Rectal smooth muscle tissue (tissue), 1 donor: Measurements from ENCODE around the gene GABRE.
"Not testable (repeated sequence)": the region's sequence is repeated elsewhere in the genome, so short reads cannot be mapped to it uniquely, and the experiment has no call there.

Experiments
- H3K27ac ChIP-seq: one replicate; pipeline ENCODE4 v1.7.0; 2013; ENCODE audit warnings: low read depth, low read length, inconsistent platforms
- H3K27me3 ChIP-seq: one replicate; pipeline ENCODE4 v1.7.0; 2013; ENCODE audit warnings: low read length; ENCODE audit not compliant: control insufficient read depth, insufficient read depth
- H3K36me3 ChIP-seq: one replicate; pipeline ENCODE4 v1.7.0; 2013; ENCODE audit warnings: low read length; ENCODE audit not compliant: control insufficient read depth, insufficient read depth
- H3K4me1 ChIP-seq: one replicate; pipeline ENCODE4 v1.7.0; 2013; ENCODE audit warnings: low read length; ENCODE audit not compliant: control insufficient read depth, insufficient read depth
- H3K4me3 ChIP-seq: one replicate; pipeline ENCODE4 v1.7.0; 2013; ENCODE audit warnings: low read length
- H3K9ac ChIP-seq: one replicate; pipeline ENCODE4 v1.7.0; 2013; ENCODE audit warnings: low read length

Gene GABRE

GRCh38 chrX:151954730-151955129 lies 19.7 kb downstream of the GABRE start:
- Histone ChIP-seq H3K4me1 (no peaks in the 10 kb centered on the region), H3K9ac (no peak overlapping the region), H3K27ac (no peak overlapping the region), H3K4me3 (no peak overlapping the region), H3K36me3 (no peaks in the 10 kb centered on the region), H3K27me3 (no peaks in the 10 kb centered on the region)

GRCh38 chrX:151938172-151938571 lies 36.3 kb downstream of the GABRE start:
- Histone ChIP-seq H3K4me3 (no peak overlapping the region), H3K9ac (no peak overlapping the region), H3K27ac (no peak overlapping the region), H3K36me3 (no peaks in the 10 kb centered on the region), H3K27me3 (no peaks in the 10 kb centered on the region), H3K4me1 (no peaks in the 10 kb centered on the region)

GRCh38 chrX:151935358-151935757 lies 39.1 kb downstream of the GABRE start:
- no peaks in the 10 kb centered on the region for H3K27me3 ChIP-seq
- no peak overlapping the region for H3K4me3 ChIP-seq
- no peaks in the 10 kb centered on the region for H3K36me3 ChIP-seq
- H3K27ac ChIP-seq = no peak overlapping the region
- H3K4me1 ChIP-seq = no peaks in the 10 kb centered on the region
- H3K9ac ChIP-seq = no peak overlapping the region

GRCh38 chrX:151929126-151929525 lies 45.4 kb downstream of the GABRE start:
- H3K27ac ChIP-seq = no peak overlapping the region
- no peaks in the 10 kb centered on the region for H3K27me3 ChIP-seq
- no peaks in the 10 kb centered on the region for H3K36me3 ChIP-seq
- H3K4me3 ChIP-seq = no peak overlapping the region
- no peaks in the 10 kb centered on the region for H3K4me1 ChIP-seq
- H3K9ac ChIP-seq = no peak overlapping the region

GRCh38 chrX:151923648-151924047 lies 50.8 kb downstream of the GABRE start:
- H3K27ac ChIP-seq = no peak overlapping the region

GRCh38 chrX:151922692-151923091 lies 51.8 kb downstream of the GABRE start:
- Histone ChIP-seq H3K27ac (no peak overlapping the region), H3K4me3 (no peak overlapping the region), H3K4me1 (no peaks in the 10 kb centered on the region), H3K9ac (no peak overlapping the region), H3K27me3 (no peaks in the 10 kb centered on the region), H3K36me3 (no peaks in the 10 kb centered on the region)

More at GRCh38 chrX:151923648-151924047, 50.8 kb downstream of the GABRE start:
- H3K36me3 ChIP-seq = no peaks in the 10 kb centered on the region
- H3K9ac ChIP-seq = no peak overlapping the region
- no peaks in the 10 kb centered on the region for H3K27me3 ChIP-seq
- H3K4me1 ChIP-seq = no peaks in the 10 kb centered on the region
- H3K4me3 ChIP-seq = no peak overlapping the region

GRCh38 chrX:151921866-151922265 lies 52.6 kb downstream of the GABRE start:
- no peaks in the 10 kb centered on the region for H3K4me1 ChIP-seq
- no peak overlapping the region for H3K9ac ChIP-seq
- no peak overlapping the region for H3K4me3 ChIP-seq
- H3K27me3 ChIP-seq = no peaks in the 10 kb centered on the region
- H3K36me3 ChIP-seq = no peaks in the 10 kb centered on the region
- no peak overlapping the region for H3K27ac ChIP-seq

- Histone ChIP-seq H3K27me3 (no peaks in the 10 kb centered on the region), H3K4me1 (no peaks in the 10 kb centered on the region), H3K36me3 (no peaks in the 10 kb centered on the region), H3K4me3 (no peak overlapping the region), H3K27ac (no peak overlapping the region), H3K9ac (no peak overlapping the region)
Observed at GRCh38 chrX:151921292-151921691, 53.2 kb downstream of the GABRE start.

GRCh38 chrX:151920530-151920929 lies 53.9 kb downstream of the GABRE start:
- no peaks in the 10 kb centered on the region for H3K4me1 ChIP-seq
- no peak overlapping the region for H3K4me3 ChIP-seq
- no peaks in the 10 kb centered on the region for H3K36me3 ChIP-seq
- no peak overlapping the region for H3K27ac ChIP-seq
- H3K9ac ChIP-seq = no peak overlapping the region
- H3K27me3 ChIP-seq = no peaks in the 10 kb centered on the region

- H3K4me3 ChIP-seq = no peak overlapping the region
- H3K4me1 ChIP-seq = no peaks in the 10 kb centered on the region
- H3K9ac ChIP-seq = no peak overlapping the region
- no peaks in the 10 kb centered on the region for H3K36me3 ChIP-seq
- no peak overlapping the region for H3K27ac ChIP-seq
- H3K27me3 ChIP-seq = no peaks in the 10 kb centered on the region
Observed at GRCh38 chrX:151920101-151920500, 54.4 kb downstream of the GABRE start.

- no peaks in the 10 kb centered on the region for H3K27me3 ChIP-seq
- H3K27ac ChIP-seq = no peak overlapping the region
- H3K36me3 ChIP-seq = no peaks in the 10 kb centered on the region
Observed at GRCh38 chrX:151919610-151920009, 54.9 kb downstream of the GABRE start.

GRCh38 chrX:151918736-151919135 lies 55.7 kb downstream of the GABRE start:
- H3K27me3 ChIP-seq, H3K27ac ChIP-seq, H3K4me1 ChIP-seq, H3K36me3 ChIP-seq, H3K4me3 ChIP-seq, H3K9ac ChIP-seq: not testable (repeated sequence)

More at GRCh38 chrX:151919610-151920009, 54.9 kb downstream of the GABRE start:
- Histone ChIP-seq H3K4me1 (no peaks in the 10 kb centered on the region), H3K9ac (no peak overlapping the region), H3K4me3 (no peak overlapping the region)

- Histone ChIP-seq H3K36me3 (no peaks in the 10 kb centered on the region), H3K4me3 (no peak within 1 kb of the TSS), H3K27ac (no peak within 1 kb of the TSS), H3K4me1 (no peaks in the 10 kb centered on the region), H3K27me3 (no peaks in the 10 kb centered on the region), H3K9ac (no peak within 1 kb of the TSS)
Observed at GRCh38 chrX:151912780-151913179, 61.7 kb downstream of the GABRE start, which contains the start of gene MAGEA4. Gene MAGEA4 (plus strand): TSS chrX:151912889. CDS start chrX:151923665, 10,776 bp downstream.
